ENCODE results near the gene ISCU.
"Not testable (repeated sequence)": the region's sequence is repeated elsewhere in the genome, so short reads cannot be mapped to it uniquely, and the experiment has no call there.

ISCU gene

DNA sequence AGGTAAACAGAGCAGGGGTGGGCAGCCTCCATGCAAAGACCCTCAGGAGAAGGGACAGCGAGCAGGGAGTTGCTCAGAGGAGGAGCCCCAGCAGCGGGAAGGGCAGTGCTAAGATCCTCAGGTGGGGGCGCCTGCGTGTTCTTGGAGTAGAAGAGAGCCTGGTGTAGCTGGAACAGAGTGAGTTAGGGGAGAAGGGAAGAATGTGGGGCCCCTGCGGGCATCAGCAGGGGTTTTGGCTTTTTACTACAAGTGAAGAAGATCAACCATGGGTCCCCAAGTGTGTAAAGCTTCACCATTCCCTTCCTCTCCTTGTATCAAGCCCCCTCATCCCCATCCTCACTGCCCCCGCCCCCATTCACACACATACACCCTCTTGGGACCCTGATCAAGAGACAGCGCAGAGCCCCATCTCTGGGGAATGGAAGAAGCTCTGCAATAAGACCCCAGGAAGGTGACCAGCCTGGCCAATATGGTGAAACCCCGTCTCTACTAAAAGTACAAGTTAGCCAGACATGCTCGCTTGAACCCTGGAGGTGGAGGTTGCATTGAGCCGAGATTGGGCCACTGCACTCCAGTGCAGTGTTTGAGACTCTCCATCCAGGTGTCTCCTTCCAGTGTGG lies 45.7 kb downstream of the ISCU start:
- no peak for FAIRE-seq

DNA sequence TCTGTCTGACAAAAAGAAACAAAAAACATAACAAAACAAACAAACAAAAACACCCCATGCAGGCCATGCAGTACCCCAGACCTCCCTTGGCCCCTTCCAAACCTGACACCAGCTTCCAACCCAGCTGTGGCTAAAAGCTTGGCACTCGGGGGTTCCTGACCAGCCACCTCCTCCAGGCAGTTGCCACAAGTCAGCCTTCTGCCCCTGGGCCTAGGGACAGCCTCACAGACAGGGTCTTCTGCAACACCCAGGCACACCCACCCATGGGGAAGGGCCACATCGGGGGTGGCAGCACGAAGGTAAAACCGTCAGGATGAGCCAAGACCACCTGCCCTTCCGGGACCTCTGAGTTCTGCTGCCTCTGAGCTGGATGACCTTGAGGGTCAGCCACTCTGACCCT lies 46.2 kb downstream of the ISCU start:
- no peak for FAIRE-seq

DNA sequence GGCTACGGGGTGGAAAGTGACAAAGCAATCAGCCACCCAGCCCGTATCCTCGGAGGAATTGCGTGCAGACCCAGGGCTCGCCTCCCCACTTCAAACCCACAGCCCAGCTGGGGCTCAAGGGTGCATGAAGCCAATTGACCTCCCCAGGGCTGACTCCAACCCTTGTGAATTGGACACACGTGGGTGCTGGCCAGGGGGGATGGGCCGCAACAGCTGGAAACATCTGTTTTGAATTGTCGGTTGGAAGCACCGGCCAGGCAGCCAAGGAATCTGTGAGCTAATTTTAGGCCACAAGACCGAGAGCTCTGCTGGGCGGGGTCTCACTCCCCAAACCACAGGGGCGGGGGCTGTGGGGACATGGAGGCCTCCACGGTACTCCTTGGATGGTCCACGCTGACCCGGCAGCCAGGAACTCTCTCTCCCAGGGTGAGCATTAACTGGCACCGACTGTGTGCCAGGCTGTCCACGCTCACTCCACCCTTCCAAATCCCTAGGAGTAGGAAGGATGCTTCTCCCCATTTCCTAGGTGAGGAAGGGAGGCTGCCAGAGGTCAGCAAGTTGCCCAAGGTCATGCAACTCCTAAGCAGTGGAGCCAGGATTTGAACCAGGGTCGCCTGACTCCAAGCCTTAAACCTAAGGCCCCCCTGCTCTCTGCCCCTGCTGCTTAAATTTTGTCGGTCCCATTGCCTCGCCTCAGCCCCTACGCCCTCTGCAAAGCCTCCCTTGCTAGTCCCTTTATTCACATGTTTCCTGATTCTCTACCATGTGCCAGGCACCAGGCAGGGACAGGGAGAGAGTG lies 47.3 kb downstream of the ISCU start:
- no peak for FAIRE-seq

DNA sequence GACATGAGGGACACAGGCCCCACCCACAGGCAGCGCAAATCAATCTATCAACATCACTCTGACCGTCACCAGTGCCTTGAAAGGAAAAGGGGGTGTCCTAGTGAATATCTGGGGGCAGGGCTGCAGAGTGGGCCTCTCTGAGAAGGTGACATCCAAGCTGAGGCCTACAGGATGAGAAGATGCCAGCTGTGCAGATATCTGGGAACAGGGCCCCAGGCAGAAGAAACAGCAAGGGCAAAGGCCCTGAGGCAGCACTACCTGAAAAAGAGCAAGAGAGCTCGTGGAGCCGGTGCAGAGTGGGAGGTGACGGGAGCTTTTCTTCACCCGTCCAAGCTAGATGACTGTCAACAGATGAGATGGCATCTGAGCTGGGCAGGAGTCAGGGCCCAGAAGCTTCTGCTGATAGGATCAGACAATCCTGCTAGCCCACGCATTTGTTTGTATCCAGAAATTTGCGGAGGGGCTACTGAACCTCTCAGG lies 48.0 kb downstream of the ISCU start:
- no peak for FAIRE-seq

DNA sequence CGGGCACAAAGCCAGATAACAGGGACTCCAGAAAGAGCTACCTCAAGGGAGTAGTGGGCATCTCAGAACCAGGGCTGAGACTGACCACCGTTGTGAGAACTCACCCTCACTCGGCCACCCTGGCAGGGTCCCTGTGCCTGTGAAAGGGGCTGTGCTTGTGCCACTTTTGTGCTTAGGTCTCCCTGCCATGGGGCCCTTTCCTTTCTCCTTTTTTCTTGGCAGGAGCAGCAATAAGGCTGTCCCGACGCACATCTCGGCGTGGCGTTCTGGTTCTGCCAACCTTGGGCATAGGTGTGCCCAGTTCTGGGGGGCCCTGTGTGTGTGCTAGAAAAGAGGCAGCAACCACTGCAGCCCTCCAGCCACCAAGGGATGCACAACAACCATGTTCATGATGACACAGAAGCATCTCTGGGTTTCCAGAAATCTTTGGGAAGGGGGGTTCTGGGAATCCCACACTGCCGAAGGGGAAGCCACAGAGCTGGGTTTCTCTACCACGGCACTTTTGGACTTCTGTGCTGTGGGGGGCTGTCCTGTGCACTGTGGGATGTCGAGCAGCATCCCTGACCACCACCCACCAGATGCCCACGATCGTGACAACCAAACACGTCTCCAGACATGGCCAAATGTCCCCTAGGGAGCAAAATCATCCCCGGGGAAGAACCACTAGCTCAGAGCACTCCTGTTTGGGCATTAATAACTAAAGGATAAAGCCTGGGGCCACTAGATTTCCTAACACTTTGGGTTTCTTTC lies 48.6 kb downstream of the ISCU start:
- FAIRE-seq: no peak

DNA sequence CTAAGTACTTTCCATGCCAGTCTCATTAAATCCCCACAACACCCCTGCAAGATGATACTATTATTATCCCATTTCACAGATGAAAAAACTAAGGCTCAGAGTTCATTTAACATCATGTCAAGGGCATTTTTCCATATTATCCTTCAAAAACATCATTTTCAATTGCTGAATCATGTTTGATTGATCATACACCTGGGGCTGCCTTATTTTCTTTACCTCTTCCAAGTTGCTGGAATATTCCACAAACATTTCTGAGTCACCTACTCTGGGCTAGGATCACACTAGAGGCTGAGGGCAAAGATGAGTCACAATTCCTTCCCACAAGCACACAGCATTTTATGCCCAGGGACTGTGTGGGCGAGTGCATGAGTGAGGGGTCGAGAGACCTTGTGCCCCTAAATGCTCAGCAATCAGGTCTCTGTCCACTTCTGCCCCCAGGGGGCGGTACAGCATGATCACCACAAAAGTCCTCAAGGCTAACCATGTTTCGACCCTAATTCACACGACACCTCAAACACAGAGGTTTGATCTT lies 49.6 kb downstream of the ISCU start:
- no peak for FAIRE-seq

DNA sequence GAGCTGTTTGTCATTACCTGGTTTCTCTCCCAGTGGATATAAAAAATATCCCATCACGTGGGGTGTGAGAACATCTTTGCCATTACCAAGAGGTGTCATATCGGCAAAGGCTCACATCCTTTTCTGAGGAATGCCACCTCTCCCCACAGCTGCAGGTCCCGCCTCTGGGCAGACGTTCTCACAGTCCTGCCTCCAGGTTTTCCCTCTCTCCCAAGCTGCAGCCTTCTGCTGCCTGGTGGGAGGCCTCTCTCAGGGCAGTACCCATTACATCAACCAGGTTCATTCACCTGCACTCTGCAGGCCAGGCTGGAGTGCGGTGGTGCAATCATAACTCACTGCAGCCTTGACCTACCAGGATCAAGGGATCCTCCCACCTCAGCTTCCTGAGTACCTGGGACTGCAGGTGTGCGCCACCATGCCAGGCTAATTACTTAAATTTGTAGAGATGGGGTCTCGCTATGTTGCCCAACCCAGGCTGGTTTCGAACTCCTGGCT lies 50.4 kb downstream of the ISCU start:
- FAIRE-seq: no peak

DNA sequence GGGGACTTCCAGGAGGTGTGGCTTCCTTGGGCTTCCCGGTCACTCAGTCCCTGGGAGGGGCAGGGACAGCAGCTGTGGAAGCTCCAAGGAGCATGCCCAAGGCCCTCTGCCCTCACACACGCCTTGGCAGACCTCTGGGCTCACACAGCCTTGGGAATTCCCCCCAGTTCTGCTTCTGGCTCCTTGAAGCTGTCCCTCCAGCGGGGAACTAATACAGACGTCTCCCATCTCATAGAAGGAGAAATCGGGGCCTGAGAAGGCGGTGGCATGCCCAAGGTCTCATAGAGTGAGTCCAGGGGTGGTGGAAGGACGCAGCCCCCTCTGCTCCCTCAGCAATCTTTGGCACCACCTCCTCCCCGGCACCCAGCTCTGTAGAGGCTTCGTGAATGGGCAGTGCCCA lies 51.2 kb downstream of the ISCU start:
- FAIRE-seq: no peak

DNA sequence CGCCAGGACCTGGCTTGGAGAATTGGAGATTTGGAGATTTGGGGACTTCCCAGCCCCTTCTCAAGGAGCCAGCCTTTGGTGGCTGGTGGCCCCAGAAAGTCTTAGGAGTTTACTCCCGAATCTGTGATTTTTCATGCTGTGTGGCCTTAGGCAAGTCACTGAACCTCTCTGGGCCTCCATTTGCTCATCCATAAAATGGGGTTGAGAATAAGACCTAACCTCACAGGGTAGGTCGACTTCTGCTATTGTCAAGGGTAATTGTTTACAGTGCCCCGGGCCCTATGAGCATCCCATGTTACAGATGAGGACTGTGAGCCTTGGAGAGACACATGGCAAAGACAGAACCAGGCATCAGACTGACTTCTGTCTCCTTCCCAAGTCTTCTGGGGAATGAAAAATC lies 51.6 kb downstream of the ISCU start:
- FAIRE-seq: no peak

DNA sequence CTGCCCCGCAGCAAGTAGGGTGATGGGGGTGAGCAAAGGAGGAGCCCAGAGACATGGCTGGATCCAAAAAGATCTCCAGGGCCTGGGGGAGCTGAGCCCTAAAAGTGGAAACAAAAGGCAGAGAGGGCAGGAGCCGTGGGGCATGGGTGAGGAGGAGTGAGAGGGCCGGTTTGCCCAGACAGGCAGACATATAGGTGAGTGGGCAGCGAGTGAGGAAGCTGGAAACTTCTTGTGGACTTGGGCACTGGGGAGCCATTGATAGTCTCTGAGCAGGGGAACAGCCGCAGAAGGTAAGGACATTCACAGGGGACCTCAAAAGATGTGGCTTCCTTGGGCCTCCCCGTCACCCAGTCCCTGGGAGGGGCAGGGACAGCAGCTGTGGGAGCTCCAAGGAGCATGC lies 52.2 kb downstream of the ISCU start:
- no peak for FAIRE-seq

DNA sequence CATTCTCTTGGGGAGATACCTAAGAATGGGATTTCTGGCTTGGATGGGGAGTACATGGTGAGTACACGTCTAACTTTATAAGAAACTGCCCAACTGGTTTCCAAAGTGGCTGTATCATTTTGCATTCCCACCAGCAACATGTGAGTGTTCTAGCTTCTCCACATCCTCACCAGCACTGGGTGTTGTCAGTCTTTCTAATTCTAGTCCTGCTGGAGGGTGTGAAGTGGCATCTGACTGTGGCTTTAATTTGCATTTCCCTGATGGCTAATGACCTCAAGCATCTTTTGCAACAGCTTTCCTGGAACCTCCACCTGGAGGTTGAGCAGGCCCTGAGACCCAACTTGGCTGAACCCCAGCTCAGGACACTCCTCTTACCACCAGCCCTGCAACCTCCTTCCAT lies 53.5 kb downstream of the ISCU start:
- FAIRE-seq: no peak

DNA sequence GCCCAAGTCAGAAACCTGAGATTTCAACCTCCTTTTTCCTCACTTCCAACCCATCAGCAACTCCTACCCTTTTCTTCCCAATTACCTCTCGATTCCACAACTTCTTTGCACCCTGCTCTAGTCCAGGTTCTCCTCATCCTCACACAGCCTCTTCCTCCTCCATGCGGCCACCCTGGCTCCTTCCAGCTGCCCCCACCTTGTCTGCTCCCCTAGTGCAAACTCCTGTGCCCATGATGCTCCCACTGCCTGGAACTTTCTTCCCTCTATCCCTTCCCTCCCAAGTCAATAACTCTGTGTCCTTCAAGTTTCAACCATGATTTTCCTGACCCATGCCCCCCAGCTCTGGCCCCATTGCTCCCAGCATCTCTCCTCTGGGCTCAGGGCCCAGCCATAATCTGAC lies 54.0 kb downstream of the ISCU start:
- FAIRE-seq: no peak

DNA sequence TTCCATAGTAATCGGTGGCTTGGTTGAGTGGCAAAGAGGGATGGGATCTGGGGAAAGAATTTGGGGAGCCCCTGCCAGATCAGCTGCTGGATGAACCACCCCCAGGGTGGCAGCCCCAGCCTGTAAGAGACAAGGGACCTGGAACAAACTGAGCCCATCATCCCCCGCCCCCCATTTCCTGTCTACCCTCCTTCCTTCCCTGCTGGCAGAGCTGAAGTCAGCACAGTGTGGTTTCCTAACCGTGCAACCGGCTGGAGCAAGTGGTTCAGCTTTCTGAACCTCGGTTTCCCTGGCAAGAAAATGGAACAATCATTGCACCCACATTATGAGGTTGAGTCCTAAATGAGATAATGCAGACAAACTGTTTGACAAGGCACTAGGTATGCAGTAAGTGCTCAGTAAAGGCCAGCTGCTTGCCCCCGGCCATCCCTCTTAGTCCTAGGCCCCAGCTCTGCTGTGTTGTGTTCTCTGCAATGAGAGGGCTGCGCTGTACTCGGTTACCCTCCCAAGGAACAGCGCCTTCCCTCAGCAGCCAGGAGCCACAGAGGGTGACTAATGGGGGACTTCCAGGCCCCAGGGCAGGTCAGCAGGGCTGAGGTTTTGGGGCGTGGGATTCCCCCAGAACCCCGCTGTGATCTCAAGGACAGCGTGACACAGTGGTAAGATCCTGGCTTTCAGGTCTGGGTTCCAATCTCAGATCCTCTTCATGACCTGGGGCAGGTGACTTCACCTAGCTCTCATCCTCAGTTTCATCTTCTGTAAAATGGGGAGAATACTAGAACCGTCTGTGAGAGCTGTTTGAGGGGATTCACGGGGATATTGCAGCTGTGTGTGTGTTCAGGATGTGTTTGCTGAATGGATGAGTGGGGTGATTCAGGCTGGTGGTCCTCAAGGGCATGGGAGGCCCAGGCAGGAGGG lies 54.8 kb downstream of the ISCU start:
- no peak for FAIRE-seq

DNA sequence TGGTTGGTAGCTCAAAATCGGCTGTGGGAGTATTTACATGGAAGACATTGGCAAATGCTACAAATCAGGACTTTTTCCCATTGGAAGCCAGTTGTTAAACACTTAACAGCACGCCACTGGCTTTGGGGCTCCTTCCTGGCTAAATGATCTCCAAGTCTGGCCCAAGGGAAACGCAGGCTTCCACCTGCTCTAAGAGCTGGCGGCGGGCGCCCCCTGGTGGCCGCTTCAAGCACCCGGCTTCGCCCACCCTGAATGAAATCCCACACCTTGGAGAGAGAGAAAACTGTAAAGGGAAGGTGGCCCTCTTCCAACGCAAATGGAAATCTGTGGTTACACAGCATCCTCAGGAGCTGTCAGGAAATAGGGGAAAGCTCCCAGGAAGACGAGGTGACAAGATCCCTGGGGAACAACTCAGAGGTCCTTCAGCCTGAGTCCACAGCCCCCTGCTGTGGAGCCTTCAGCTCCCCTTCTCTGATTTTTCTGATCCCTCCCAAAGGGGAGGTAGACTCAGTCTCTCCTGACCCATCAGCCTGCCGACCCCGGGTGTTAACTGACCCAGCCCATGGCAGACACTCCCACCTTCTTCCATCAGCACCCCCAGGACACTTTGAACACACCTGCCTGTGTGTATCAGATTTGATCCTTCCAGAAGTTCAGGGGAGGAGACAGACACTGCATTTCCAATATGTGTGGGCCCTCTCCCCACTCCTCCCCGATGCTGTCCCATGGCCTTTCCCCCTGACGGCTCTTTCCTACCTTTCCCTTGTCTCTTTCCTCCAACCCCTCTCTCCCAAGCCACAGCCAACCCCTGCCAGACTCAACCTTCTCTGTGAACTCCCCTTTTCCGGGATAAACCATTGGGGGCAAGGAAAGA lies 55.9 kb downstream of the ISCU start:
- no peak for FAIRE-seq

DNA sequence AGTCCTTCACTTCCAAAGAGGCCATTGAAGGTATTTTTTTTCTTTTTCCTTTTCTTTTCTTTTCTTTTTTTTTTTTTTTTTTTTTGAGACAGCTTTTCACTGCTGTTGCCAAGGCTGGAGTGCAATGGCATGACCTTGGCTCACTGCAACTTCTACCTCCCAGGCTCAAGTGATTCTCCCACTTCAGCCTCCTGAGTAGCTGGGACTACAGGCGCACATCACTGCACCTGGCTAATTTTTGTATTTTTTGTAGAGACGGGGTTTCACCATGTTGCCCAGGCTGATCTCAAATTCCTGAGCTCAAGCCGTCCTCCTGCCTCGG lies 56.5 kb downstream of the ISCU start:
- FAIRE-seq: not testable (repeated sequence)

Data from islet of Langerhans (tissue), 1 donor.